Fibroblast of lung (primary cell): Measurements from ENCODE around the gene NMT1. TPM values are rescaled to one million over a fixed set of nuclear protein-coding genes. Genes with fewer than 3 reads are reported as not detected.

Source experiments
- DNase-seq, 2 donors: peaks; one replicate each; pipeline versions ENCODE4 v3.0.0 to v3.0.0-alpha.2; 2010; ENCODE audit warnings: low read depth in 2 of 2
- H2AFZ ChIP-seq: 2 replicates; pipeline ENCODE4 v1.5.1; 2012; ENCODE audit warnings: low read length, control low read depth, inconsistent platforms
- H3K27ac ChIP-seq: 2 replicates; pipeline ENCODE4 v1.5.1; 2011; ENCODE audit warnings: low read length, control low read depth; ENCODE audit not compliant: insufficient read depth
- H3K27me3 ChIP-seq: 2 replicates; pipeline ENCODE4 v1.5.1; 2011; ENCODE audit warnings: mild to moderate bottlenecking, low read length; ENCODE audit not compliant: control insufficient read depth, insufficient read depth
- H3K36me3 ChIP-seq: 2 replicates; pipeline ENCODE4 v1.5.1; 2011; ENCODE audit warnings: low read length; ENCODE audit not compliant: control insufficient read depth, insufficient read depth
- H3K4me1 ChIP-seq: 2 replicates; pipeline ENCODE4 v1.5.1; 2011; ENCODE audit warnings: low read length; ENCODE audit not compliant: control insufficient read depth, insufficient read depth; ENCODE audit errors: extremely low read depth
- H3K4me2 ChIP-seq: 2 replicates; pipeline ENCODE4 v1.5.1; 2011; ENCODE audit warnings: low read length, control low read depth; ENCODE audit not compliant: insufficient read depth; ENCODE audit errors: extremely low read depth
- H3K4me3 ChIP-seq, 4 experiments: fragments of 200-600 bp in 1 of 4; sonication (generic) in 1 of 4; replicated peaks in 1 of 4; 2 replicates each; pipeline ENCODE4 v1.5.1; 2011 to 2016; ENCODE audit warnings: low read length in 4 of 4, low read depth in 3 of 4, mild to moderate bottlenecking in 3 of 4, control low read depth in 2 of 4, inconsistent platforms in 1 of 4, mixed read lengths in 1 of 4; ENCODE audit not compliant: insufficient read depth in 1 of 4; ENCODE audit errors: control extremely low read depth in 1 of 4
- H3K79me2 ChIP-seq: 2 replicates; pipeline ENCODE4 v1.5.1; 2012; ENCODE audit warnings: mild to moderate bottlenecking, low read length, inconsistent platforms; ENCODE audit not compliant: control insufficient read depth, insufficient read depth
- H3K9ac ChIP-seq: 2 replicates; pipeline ENCODE4 v1.5.1; 2011; ENCODE audit warnings: mild to moderate bottlenecking, low read length, control low read depth; ENCODE audit not compliant: insufficient read depth
- H3K9me3 ChIP-seq: 2 replicates; pipeline ENCODE4 v1.5.1; 2012; ENCODE audit warnings: low read depth, low read length; ENCODE audit not compliant: control insufficient read depth, insufficient read depth
- H4K20me1 ChIP-seq: 2 replicates; pipeline ENCODE4 v1.5.1; 2011; ENCODE audit warnings: low read length; ENCODE audit not compliant: control insufficient read depth, insufficient read depth; ENCODE audit errors: extremely low read depth
- EZH2 ChIP-seq: IDR thresholded peaks from 2 replicates; pipeline ENCODE4 v1.5.1; 2012; ENCODE audit warnings: low read length, control low read depth, mild to moderate bottlenecking; ENCODE audit errors: missing control alignments
- polyA plus RNA-seq, 2 donors: library from polyadenylated mRNA; depleted of rRNA in 1 of 2; stranded (reverse) in 1 of 2; unstranded in 1 of 2; fragments of >200 nt; gene quantifications; 2 replicates each; pipeline ENCODE4 v1.2.1, GENCODE V29; 2011 to 2012; ENCODE audit warnings: missing spikeins in 1 of 2
- total RNA-seq: library from RNA; depleted of rRNA; stranded (reverse); fragments of >200 nt; gene quantifications from 2 replicates; pipeline ENCODE4 v1.2.1, GENCODE V29; 2014
- TF ChIP-seq, protein P1 (sequence below), 2 donors: IDR thresholded peaks in 1 of 2; conservative IDR thresholded peaks in 1 of 2; 1 replicate in 1 of 2; 2 replicates in 1 of 2; pipeline ENCODE4 v1.5.1; 2011 to 2012; ENCODE audit warnings: low read length in 2 of 2, control low read depth in 1 of 2, inconsistent platforms in 1 of 2, low read depth in 1 of 2, mild to moderate bottlenecking in 1 of 2

Gene NMT1
- total and polyA plus RNA-seq, 2 donors (not counting 1 experiment from before 2014, with no cell fraction given), result 46.2 to 124 TPM

GRCh38 chr17:45108051-45108450 is 46.9 kb downstream of the NMT1 start:
- Histone ChIP-seq H3K79me2 (no peaks in the 10 kb centered on the region), H3K27me3 (no peaks in the 10 kb centered on the region), H4K20me1 (no peaks in the 10 kb centered on the region), H3K9me3 (no peaks in the 10 kb centered on the region), H3K4me2 (no peak overlapping the region), H2AFZ (no peak overlapping the region), H3K36me3 (peaks cover 42% of the 10 kb centered on the region), H3K9ac (no peak overlapping the region), H3K4me3 (no peak overlapping the region), H3K27ac (no peak overlapping the region), H3K4me1 (no peaks in the 10 kb centered on the region)
- TF ChIP-seq, protein P1, sequence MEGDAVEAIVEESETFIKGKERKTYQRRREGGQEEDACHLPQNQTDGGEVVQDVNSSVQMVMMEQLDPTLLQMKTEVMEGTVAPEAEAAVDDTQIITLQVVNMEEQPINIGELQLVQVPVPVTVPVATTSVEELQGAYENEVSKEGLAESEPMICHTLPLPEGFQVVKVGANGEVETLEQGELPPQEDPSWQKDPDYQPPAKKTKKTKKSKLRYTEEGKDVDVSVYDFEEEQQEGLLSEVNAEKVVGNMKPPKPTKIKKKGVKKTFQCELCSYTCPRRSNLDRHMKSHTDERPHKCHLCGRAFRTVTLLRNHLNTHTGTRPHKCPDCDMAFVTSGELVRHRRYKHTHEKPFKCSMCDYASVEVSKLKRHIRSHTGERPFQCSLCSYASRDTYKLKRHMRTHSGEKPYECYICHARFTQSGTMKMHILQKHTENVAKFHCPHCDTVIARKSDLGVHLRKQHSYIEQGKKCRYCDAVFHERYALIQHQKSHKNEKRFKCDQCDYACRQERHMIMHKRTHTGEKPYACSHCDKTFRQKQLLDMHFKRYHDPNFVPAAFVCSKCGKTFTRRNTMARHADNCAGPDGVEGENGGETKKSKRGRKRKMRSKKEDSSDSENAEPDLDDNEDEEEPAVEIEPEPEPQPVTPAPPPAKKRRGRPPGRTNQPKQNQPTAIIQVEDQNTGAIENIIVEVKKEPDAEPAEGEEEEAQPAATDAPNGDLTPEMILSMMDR (conservative IDR thresholded peaks at IDR 0.05 in 1 of 2, IDR thresholded peaks at IDR 0.05 in 1 of 2; ENCODE audit: low read depth in 1 of 2, low read length in 2 of 2), result no peak
- no peak for TF ChIP-seq EZH2
- DNase-seq, result no peak

DNA sequence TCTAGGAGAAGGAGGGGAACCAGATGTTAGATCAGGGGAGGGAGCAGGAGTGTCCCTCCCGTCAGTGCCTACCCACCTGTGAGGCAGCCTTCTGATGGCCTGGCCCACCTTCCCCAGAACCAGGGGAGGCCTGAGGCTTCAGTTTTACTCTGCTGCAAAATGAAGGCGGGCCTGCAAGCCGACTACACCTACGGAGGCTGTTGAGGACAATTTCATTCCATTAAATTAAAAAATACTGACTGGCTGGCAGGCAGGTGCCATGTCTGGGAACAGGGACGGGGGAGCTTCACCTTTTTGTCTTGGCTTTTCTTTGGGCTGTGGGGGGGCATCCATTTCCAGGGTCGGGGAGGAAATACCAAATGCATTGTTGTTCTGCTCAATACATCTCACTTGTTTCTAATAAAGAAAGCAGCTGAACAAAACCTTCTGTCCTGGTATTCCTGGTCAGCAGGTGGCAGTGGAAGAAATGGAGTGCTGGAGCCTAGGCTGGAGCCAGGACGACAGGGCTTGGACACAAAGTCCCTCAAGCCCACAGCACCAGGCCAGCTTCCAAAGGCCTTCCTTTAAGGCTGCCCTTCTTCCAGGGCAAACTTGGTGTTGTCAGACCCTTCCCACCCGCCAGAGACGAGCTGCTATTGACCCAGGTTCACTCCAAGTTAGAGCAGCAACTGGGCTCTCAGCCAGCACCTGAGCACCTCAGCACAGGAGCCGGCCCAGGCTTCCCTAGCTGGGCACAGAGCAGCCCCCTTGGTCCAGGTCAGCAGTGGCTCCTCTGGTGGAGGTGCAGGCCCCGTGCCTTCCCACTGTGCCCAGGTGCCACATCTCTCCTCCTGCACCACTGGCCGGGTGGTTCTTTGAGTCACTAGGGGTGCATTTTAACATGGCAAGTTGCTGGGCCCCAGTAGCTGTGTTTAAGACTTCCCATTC is 47.7 kb downstream of the NMT1 start:
- no peak overlapping the region for H2AFZ ChIP-seq
- H4K20me1 ChIP-seq, result no peaks in the 10 kb centered on the region
- peaks cover 40% of the 10 kb centered on the region for H3K36me3 ChIP-seq
- TF ChIP-seq EZH2, result no peak
- TF ChIP-seq, protein P1 (conservative IDR thresholded peaks at IDR 0.05 in 1 of 2, IDR thresholded peaks at IDR 0.05 in 1 of 2; ENCODE audit: low read depth in 1 of 2, low read length in 2 of 2), result peak in 1 of 2 donors; percentile 5
- no peak overlapping the region for H3K9ac ChIP-seq
- no peak overlapping the region for H3K4me3 ChIP-seq
- no peak overlapping the region for H3K27ac ChIP-seq
- H3K9me3 ChIP-seq, result no peaks in the 10 kb centered on the region
- no peaks in the 10 kb centered on the region for H3K79me2 ChIP-seq
- H3K27me3 ChIP-seq, result no peaks in the 10 kb centered on the region
- H3K4me1 ChIP-seq, result no peaks in the 10 kb centered on the region
- DNase-seq, result no peak
- no peak overlapping the region for H3K4me2 ChIP-seq

- Histone ChIP-seq H3K9me3 (no peaks in the 10 kb centered on the region), H3K4me2 (no peak overlapping the region), H3K36me3 (peaks cover 22% of the 10 kb centered on the region), H3K79me2 (no peaks in the 10 kb centered on the region), H3K9ac (no peak overlapping the region), H3K4me1 (no peaks in the 10 kb centered on the region), H3K27ac (no peak overlapping the region), H2AFZ (no peak overlapping the region), H4K20me1 (no peaks in the 10 kb centered on the region), H3K27me3 (no peaks in the 10 kb centered on the region), H3K4me3 (no peak overlapping the region)
- TF ChIP-seq, protein P1 (conservative IDR thresholded peaks at IDR 0.05 in 1 of 2, IDR thresholded peaks at IDR 0.05 in 1 of 2; ENCODE audit: low read depth in 1 of 2, low read length in 2 of 2), result no peak
- TF ChIP-seq EZH2, result no peak
- peak in 1 of 2 donors; percentile 65 for DNase-seq
Observed at GRCh38 chr17:45110676-45111611, 49.8 kb downstream of the NMT1 start.
